ENCODE measurements around the gene DEFB108B.
"Not testable (repeated sequence)": the region's sequence is repeated elsewhere in the genome, so short reads cannot be mapped to it uniquely, and the experiment has no call there.

The DEFB108B gene

GRCh38 chr11:71796016-71796415 is 37.0 kb upstream of the DEFB108B start:
- not testable (repeated sequence) for H3K27ac ChIP-seq (ENCODE audit: low read depth, low read length); H3K36me3 ChIP-seq (ENCODE audit: insufficient read depth, low read length); H3K9ac ChIP-seq (ENCODE audit: low read depth, low read length); H3K4me3 ChIP-seq (ENCODE audit: low read length); H3K4me1 ChIP-seq (ENCODE audit: insufficient read depth, low read length); H3K27me3 ChIP-seq (ENCODE audit: insufficient read depth, low read length); H3K9me3 ChIP-seq (ENCODE audit: insufficient read depth, low read depth, low read length)
- 95% methylated on average over 15 of the region's 16 CpGs for WGBS

GRCh38 chr11:71796781-71797180 is 36.2 kb upstream of the DEFB108B start:
- H3K36me3 ChIP-seq (ENCODE audit: insufficient read depth, low read length); H3K9ac ChIP-seq (ENCODE audit: low read depth, low read length); H3K4me3 ChIP-seq (ENCODE audit: low read length); H3K9me3 ChIP-seq (ENCODE audit: insufficient read depth, low read depth, low read length); H3K27me3 ChIP-seq (ENCODE audit: insufficient read depth, low read length); H3K27ac ChIP-seq (ENCODE audit: low read depth, low read length); H3K4me1 ChIP-seq (ENCODE audit: insufficient read depth, low read length): not testable (repeated sequence)
- 97% methylated on average over 9 of the region's 9 CpGs for WGBS

- not testable (repeated sequence) for H3K27ac ChIP-seq (ENCODE audit: low read depth, low read length); H3K36me3 ChIP-seq (ENCODE audit: insufficient read depth, low read length); H3K4me3 ChIP-seq (ENCODE audit: low read length); H3K4me1 ChIP-seq (ENCODE audit: insufficient read depth, low read length); H3K9me3 ChIP-seq (ENCODE audit: insufficient read depth, low read depth, low read length); H3K27me3 ChIP-seq (ENCODE audit: insufficient read depth, low read length); H3K9ac ChIP-seq (ENCODE audit: low read depth, low read length)
- WGBS = 93% methylated on average over 13 of the region's 13 CpGs
Observed at GRCh38 chr11:71799556-71800128, 33.4 kb upstream of the DEFB108B start.

- not testable (repeated sequence) for H3K27me3 ChIP-seq (ENCODE audit: insufficient read depth, low read length); H3K9me3 ChIP-seq (ENCODE audit: insufficient read depth, low read depth, low read length); H3K36me3 ChIP-seq (ENCODE audit: insufficient read depth, low read length); H3K4me1 ChIP-seq (ENCODE audit: insufficient read depth, low read length); H3K9ac ChIP-seq (ENCODE audit: low read depth, low read length); H3K27ac ChIP-seq (ENCODE audit: low read depth, low read length); H3K4me3 ChIP-seq (ENCODE audit: low read length)
- WGBS = 60% methylated on average over 11 of the region's 13 CpGs
Observed at GRCh38 chr11:71800335-71800953, 32.6 kb upstream of the DEFB108B start.

GRCh38 chr11:71801026-71801425 is 32.0 kb upstream of the DEFB108B start:
- H3K4me1 ChIP-seq (ENCODE audit: insufficient read depth, low read length); H3K9me3 ChIP-seq (ENCODE audit: insufficient read depth, low read depth, low read length); H3K27ac ChIP-seq (ENCODE audit: low read depth, low read length); H3K36me3 ChIP-seq (ENCODE audit: insufficient read depth, low read length); H3K4me3 ChIP-seq (ENCODE audit: low read length); H3K27me3 ChIP-seq (ENCODE audit: insufficient read depth, low read length); H3K9ac ChIP-seq (ENCODE audit: low read depth, low read length): not testable (repeated sequence)
- WGBS = no CpG with 5 or more reads among the region's 2 CpGs

- 93% methylated on average over 6 of the region's 7 CpGs for WGBS
- H3K27me3 ChIP-seq (ENCODE audit: insufficient read depth, low read length); H3K4me3 ChIP-seq (ENCODE audit: low read length); H3K4me1 ChIP-seq (ENCODE audit: insufficient read depth, low read length); H3K9me3 ChIP-seq (ENCODE audit: insufficient read depth, low read depth, low read length); H3K27ac ChIP-seq (ENCODE audit: low read depth, low read length); H3K9ac ChIP-seq (ENCODE audit: low read depth, low read length); H3K36me3 ChIP-seq (ENCODE audit: insufficient read depth, low read length): not testable (repeated sequence)
Observed at GRCh38 chr11:71802874-71803273, 30.1 kb upstream of the DEFB108B start.

GRCh38 chr11:71804158-71804947 is 28.6 kb upstream of the DEFB108B start:
- not testable (repeated sequence) for H3K9ac ChIP-seq (ENCODE audit: low read depth, low read length); H3K36me3 ChIP-seq (ENCODE audit: insufficient read depth, low read length); H3K27me3 ChIP-seq (ENCODE audit: insufficient read depth, low read length); H3K9me3 ChIP-seq (ENCODE audit: insufficient read depth, low read depth, low read length); H3K4me3 ChIP-seq (ENCODE audit: low read length); H3K27ac ChIP-seq (ENCODE audit: low read depth, low read length); H3K4me1 ChIP-seq (ENCODE audit: insufficient read depth, low read length)
- WGBS = 85% methylated on average over 7 of the region's 9 CpGs

GRCh38 chr11:71812529-71812928 is 20.5 kb upstream of the DEFB108B start:
- not testable (repeated sequence) for H3K4me3 ChIP-seq (ENCODE audit: low read length); H3K9ac ChIP-seq (ENCODE audit: low read depth, low read length); H3K9me3 ChIP-seq (ENCODE audit: insufficient read depth, low read depth, low read length); H3K27me3 ChIP-seq (ENCODE audit: insufficient read depth, low read length); H3K27ac ChIP-seq (ENCODE audit: low read depth, low read length); H3K4me1 ChIP-seq (ENCODE audit: insufficient read depth, low read length); H3K36me3 ChIP-seq (ENCODE audit: insufficient read depth, low read length)
- WGBS = 95% methylated on average over 3 of the region's 3 CpGs

GRCh38 chr11:71813481-71814355 is 19.3 kb upstream of the DEFB108B start:
- H3K27ac ChIP-seq (ENCODE audit: low read depth, low read length); H3K9me3 ChIP-seq (ENCODE audit: insufficient read depth, low read depth, low read length); H3K4me1 ChIP-seq (ENCODE audit: insufficient read depth, low read length); H3K36me3 ChIP-seq (ENCODE audit: insufficient read depth, low read length); H3K27me3 ChIP-seq (ENCODE audit: insufficient read depth, low read length): not testable (repeated sequence)
- Histone ChIP-seq H3K9ac (ENCODE audit: low read depth, low read length) (peak overlapping the region; percentile 43; the same call in 1 of the 2 replicates), H3K4me3 (ENCODE audit: low read length) (peak overlapping the region; percentile 52)
- under 1% methylated on average over 42 of the region's 46 CpGs for WGBS

GRCh38 chr11:71821539-71821938 is 11.5 kb upstream of the DEFB108B start:
- H3K4me3 ChIP-seq (ENCODE audit: low read length); H3K4me1 ChIP-seq (ENCODE audit: insufficient read depth, low read length); H3K27ac ChIP-seq (ENCODE audit: low read depth, low read length); H3K27me3 ChIP-seq (ENCODE audit: insufficient read depth, low read length); H3K9ac ChIP-seq (ENCODE audit: low read depth, low read length); H3K36me3 ChIP-seq (ENCODE audit: insufficient read depth, low read length); H3K9me3 ChIP-seq (ENCODE audit: insufficient read depth, low read depth, low read length): not testable (repeated sequence)
- 60% methylated on average over 1 of the region's 1 CpG for WGBS

- H3K4me3 ChIP-seq (ENCODE audit: low read length); H3K27ac ChIP-seq (ENCODE audit: low read depth, low read length); H3K36me3 ChIP-seq (ENCODE audit: insufficient read depth, low read length); H3K9me3 ChIP-seq (ENCODE audit: insufficient read depth, low read depth, low read length); H3K27me3 ChIP-seq (ENCODE audit: insufficient read depth, low read length); H3K9ac ChIP-seq (ENCODE audit: low read depth, low read length); H3K4me1 ChIP-seq (ENCODE audit: insufficient read depth, low read length): not testable (repeated sequence)
- 98% methylated on average over 3 of the region's 3 CpGs for WGBS
Observed at GRCh38 chr11:71829247-71829646, 3.8 kb upstream of the DEFB108B start.
